ENCODE measurements around the gene CDC42BPA.
A peak's percentile ranks its signal among the peaks of the same experiment; 100 is the strongest.
"Not testable (repeated sequence)": the region's sequence is repeated elsewhere in the genome, so short reads cannot be mapped to it uniquely, and the experiment has no call there.

The CDC42BPA gene

DNA sequence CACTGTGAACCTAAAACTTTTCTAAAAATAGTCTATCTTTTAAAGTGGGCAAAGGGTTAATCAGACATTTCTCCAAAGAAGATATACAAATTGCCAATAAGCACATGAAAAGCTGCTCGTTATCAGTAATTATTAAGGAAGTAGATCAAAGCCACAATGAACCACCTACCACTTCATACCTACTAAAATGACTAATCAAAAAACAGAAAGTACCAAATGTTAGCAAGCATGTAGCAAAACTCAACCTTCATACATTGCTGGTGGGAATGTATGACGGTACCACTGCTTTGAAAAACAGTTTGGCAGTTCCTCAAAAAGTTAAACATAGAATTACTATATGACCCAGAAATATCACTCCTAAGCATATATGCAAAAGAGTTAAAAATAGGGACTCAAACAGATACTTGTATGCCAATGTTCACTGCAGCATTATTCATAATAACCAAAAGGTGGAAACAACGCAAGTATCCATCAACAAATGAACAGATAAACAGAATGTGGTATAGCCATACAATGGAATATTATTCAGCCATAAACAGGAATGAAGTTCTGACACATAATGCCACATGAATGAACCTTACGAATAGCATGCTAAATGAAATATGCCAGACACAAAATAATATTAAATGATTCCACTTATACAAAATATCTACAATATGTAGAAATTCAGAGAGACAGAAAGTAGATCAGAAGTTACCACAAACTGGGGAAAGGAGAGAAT, 21.1 kb downstream of the CDC42BPA start:
- H3K4me3 ChIP-seq: no peak overlapping the region
- H3K36me3 ChIP-seq (ENCODE audit: insufficient read depth, low read length): peaks cover 9% of the 10 kb centered on the region; the same call in 1 of the 2 replicates
- no peaks in the 10 kb centered on the region; the same call in 1 of the 2 replicates for H3K9me3 ChIP-seq (ENCODE audit: low read depth, low read length)
- H3K27ac ChIP-seq: no peak overlapping the region
- TF ChIP-seq EZH2 (IDR thresholded peaks at IDR 0.05): no peak
- no peak for TF ChIP-seq FOXP2 (optimal IDR thresholded peaks at IDR 0.05; ENCODE audit: control extremely low read depth, extremely low read length, insufficient read depth)
- TF ChIP-seq POLR2AphosphoS5 (IDR thresholded peaks at IDR 0.05; ENCODE audit: borderline replicate concordance, low read depth, low read length): no peak
- no peak overlapping the region for H3K9ac ChIP-seq (ENCODE audit: insufficient read length)
- DNase-seq (ENCODE audit: low read depth, low spot score): no peak

DNA sequence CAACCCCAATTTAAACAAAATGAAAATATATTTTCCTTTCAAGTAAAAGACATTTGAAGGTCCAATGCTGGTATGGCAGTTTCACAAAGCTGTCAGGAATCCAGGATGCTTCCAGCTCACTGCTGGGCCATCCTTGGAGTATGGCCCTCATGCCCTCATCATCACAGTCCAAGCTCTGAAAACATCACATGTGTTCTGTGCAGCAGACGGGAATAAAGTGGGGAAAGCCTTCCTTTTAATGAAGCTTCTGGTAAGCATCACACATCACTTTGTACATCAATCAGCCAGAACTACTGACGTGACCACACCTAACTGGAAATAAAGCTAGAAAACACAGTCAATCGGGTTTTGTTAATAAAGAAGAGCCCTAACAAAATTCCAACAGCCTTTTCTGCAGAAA, 22.7 kb downstream of the CDC42BPA start:
- TF ChIP-seq POLR2AphosphoS5 (IDR thresholded peaks at IDR 0.05; ENCODE audit: borderline replicate concordance, low read depth, low read length) (no peak), EZH2 (IDR thresholded peaks at IDR 0.05) (no peak)
- H3K36me3 ChIP-seq (ENCODE audit: insufficient read depth, low read length): peaks cover 9% of the 10 kb centered on the region; the same call in 1 of the 2 replicates
- no peaks in the 10 kb centered on the region; the same call in 1 of the 2 replicates for H3K9me3 ChIP-seq (ENCODE audit: low read depth, low read length)
- no peak overlapping the region for H3K27ac ChIP-seq
- H3K4me3 ChIP-seq: no peak overlapping the region
- no peak overlapping the region for H3K9ac ChIP-seq (ENCODE audit: insufficient read length)
- no peak for DNase-seq (ENCODE audit: low read depth, low spot score)

DNA sequence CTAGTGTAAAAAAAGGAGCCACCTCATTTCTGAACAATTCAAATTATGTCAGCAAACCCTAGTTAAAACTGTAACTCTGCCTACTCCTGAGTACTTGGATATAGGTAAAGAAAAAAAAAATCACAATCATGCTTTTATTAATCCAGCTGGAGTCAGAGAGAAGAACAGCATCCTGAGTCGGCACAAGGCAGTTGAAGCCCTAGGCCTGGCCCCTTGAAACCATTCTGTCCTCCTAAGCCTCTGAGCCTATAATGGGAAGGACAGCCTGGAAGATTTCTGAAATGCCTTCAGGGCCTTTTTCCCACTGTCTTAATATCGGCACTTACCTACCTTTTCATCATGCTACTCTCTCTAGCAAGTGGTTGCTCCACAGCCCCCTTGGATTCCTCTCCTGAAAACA, 32.5 kb downstream of the CDC42BPA start:
- Histone ChIP-seq H3K4me3 (no peak overlapping the region), H3K9me3 (ENCODE audit: low read depth, low read length) (peaks cover 13% of the 10 kb centered on the region; the same call in 1 of the 2 replicates), H3K9ac (ENCODE audit: insufficient read length) (no peak overlapping the region), H3K27ac (no peak overlapping the region), H3K36me3 (ENCODE audit: insufficient read depth, low read length) (peaks cover 11% of the 10 kb centered on the region; the same call in 1 of the 2 replicates)
- TF ChIP-seq POLR2AphosphoS5 (IDR thresholded peaks at IDR 0.05; ENCODE audit: borderline replicate concordance, low read depth, low read length) (no peak), EZH2 (IDR thresholded peaks at IDR 0.05) (no peak)
- DNase-seq (ENCODE audit: low read depth, low spot score): no peak

DNA sequence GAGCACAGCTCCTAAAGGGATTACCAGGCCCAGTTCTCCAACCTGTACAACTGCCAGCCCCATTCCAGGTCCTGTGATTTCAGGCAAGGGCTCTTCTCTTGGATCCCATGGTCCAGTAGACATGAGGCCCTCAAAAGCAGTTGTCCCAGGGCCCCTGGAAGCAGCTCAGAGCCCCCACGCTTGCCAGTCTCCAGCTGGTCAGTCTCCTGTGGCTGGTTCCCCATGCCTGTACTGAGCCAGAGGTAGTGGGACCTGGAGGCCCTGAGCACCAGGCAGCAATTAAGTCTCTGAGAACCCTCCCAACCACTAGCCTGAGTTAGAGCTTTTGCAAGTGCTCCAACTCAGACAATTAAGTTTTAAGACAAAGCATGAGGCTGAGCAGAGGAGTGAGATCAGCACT, 36.9 kb downstream of the CDC42BPA start:
- Histone ChIP-seq H3K4me3 (no peak overlapping the region), H3K36me3 (ENCODE audit: insufficient read depth, low read length) (peaks cover 11% of the 10 kb centered on the region; the same call in 1 of the 2 replicates), H3K9ac (ENCODE audit: insufficient read length) (no peak overlapping the region), H3K9me3 (ENCODE audit: low read depth, low read length) (peaks cover 8% of the 10 kb centered on the region; the same call in 1 of the 2 replicates), H3K27ac (no peak overlapping the region)
- DNase-seq (ENCODE audit: low read depth, low spot score): no peak
- TF ChIP-seq EZH2 (IDR thresholded peaks at IDR 0.05): no peak

DNA sequence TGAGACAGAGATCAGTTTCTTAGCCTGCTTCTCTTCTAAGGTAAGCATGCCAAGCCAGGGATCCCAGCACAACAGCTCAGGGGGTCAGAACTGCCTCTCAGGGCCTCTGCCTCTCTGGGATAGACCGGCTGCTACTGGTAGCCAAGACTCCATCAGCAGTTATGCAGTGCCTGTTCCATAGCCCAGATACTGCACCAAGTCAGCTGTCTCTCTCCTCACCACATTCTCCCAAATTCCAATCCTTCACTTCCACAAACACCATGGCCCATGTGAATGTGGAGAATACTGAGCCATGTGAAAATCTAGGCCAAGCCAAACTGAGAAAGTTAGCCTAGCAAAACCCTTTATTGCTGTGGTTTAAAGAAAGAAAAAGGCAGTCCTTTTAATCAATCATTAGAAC, 37.5 kb downstream of the CDC42BPA start:
- TF ChIP-seq POLR2AphosphoS5 (IDR thresholded peaks at IDR 0.05; ENCODE audit: borderline replicate concordance, low read depth, low read length) (no peak), FOXP2 (optimal IDR thresholded peaks at IDR 0.05; ENCODE audit: control extremely low read depth, extremely low read length, insufficient read depth) (no peak), EZH2 (IDR thresholded peaks at IDR 0.05) (no peak)
- DNase-seq (ENCODE audit: low read depth, low spot score): no peak
- H3K9ac ChIP-seq (ENCODE audit: insufficient read length): no peak overlapping the region
- no peak overlapping the region for H3K27ac ChIP-seq
- no peak overlapping the region for H3K4me3 ChIP-seq
- peaks cover 11% of the 10 kb centered on the region; the same call in 1 of the 2 replicates for H3K36me3 ChIP-seq (ENCODE audit: insufficient read depth, low read length)
- peaks cover 5% of the 10 kb centered on the region; the same call in 1 of the 2 replicates for H3K9me3 ChIP-seq (ENCODE audit: low read depth, low read length)

DNA sequence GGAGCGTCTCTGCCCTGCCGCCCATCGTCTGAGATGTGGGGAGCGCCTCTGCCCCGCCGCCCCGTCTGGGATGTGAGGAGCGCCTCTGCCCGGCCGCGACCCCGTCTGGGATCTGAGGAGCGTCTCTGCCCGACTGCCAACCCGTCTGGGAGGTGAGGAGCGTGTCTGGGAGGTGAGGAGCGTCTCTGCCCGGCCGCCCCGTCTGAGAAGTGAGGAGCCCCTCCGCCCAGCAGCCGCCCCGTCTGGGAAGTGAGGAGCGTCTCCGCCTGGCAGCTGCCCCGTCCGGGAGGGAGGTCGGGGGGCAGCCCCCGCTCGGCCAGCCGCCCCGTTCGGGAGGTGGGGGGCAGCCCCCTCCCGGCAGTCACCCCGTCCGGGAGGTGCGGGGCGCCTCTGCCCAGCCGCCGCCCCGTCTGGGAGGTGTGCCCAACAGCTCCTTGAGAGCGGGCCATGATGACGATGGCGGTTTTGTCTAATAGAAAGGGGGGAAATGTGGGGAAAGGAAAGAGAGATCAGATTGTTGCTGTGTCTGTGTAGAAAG, 42.1 kb downstream of the CDC42BPA start:
- not testable (repeated sequence) for H3K36me3 ChIP-seq (ENCODE audit: insufficient read depth, low read length)

DNA sequence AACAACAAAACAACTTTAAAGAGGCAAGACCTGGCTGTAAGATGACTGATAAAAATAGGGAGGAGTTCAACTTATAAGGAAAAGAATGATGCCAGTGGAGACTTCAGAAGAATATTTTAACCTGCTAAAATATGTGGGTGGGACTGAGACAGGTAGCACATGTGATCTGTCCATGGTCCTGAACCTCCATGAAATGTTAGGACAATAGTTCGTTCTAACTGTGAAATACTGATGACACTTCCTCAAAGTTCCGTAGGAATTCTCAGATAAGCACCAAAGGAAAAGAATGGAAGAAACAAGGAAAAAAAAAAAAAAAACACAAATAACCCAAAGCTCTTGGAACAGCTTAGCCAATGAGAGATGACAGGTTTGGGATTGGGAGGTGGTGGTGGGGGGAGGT, 44.7 kb downstream of the CDC42BPA start:
- Histone ChIP-seq H3K4me3 (no peak overlapping the region), H3K9ac (ENCODE audit: insufficient read length) (no peak overlapping the region), H3K27ac (no peak overlapping the region), H3K9me3 (ENCODE audit: low read depth, low read length) (no peaks in the 10 kb centered on the region), H3K36me3 (ENCODE audit: insufficient read depth, low read length) (no peaks in the 10 kb centered on the region)
- peak; percentile 8 for DNase-seq (ENCODE audit: low read depth, low spot score)
- TF ChIP-seq EZH2 (IDR thresholded peaks at IDR 0.05): no peak
- no peak for TF ChIP-seq POLR2AphosphoS5 (IDR thresholded peaks at IDR 0.05; ENCODE audit: borderline replicate concordance, low read depth, low read length)
- TF ChIP-seq FOXP2 (optimal IDR thresholded peaks at IDR 0.05; ENCODE audit: control extremely low read depth, extremely low read length, insufficient read depth): no peak

More for the DNA sequence above, 42.1 kb downstream of the CDC42BPA start:
- not testable (repeated sequence) for DNase-seq (ENCODE audit: low read depth, low spot score); H3K4me3 ChIP-seq; H3K27ac ChIP-seq; H3K9ac ChIP-seq (ENCODE audit: insufficient read length); H3K9me3 ChIP-seq (ENCODE audit: low read depth, low read length)

DNA sequence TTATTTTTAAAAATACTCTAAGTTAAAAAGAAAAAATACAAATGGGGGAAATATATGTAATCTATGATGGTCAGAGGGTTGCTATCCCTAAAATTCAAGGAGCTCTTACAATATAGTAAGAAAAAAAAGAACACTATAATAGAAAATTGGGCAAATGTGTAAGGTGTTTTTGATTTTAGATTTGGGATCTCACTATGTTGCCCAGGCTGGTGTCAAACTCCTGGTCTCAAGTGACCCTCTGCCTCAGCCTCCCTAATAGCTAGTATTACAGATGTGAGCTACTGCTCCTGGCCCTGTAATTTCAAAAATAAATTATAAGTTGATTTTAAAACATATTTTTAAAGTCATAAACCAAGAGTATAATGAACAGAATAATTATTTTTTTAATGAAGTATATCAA, 45.9 kb downstream of the CDC42BPA start:
- Histone ChIP-seq H3K9ac (ENCODE audit: insufficient read length) (no peak overlapping the region), H3K9me3 (ENCODE audit: low read depth, low read length) (no peaks in the 10 kb centered on the region), H3K27ac (no peak overlapping the region), H3K4me3 (no peak overlapping the region), H3K36me3 (ENCODE audit: insufficient read depth, low read length) (no peaks in the 10 kb centered on the region)
- DNase-seq (ENCODE audit: low read depth, low spot score): no peak
- TF ChIP-seq FOXP2 (optimal IDR thresholded peaks at IDR 0.05; ENCODE audit: control extremely low read depth, extremely low read length, insufficient read depth) (no peak), POLR2AphosphoS5 (IDR thresholded peaks at IDR 0.05; ENCODE audit: borderline replicate concordance, low read depth, low read length) (no peak), EZH2 (IDR thresholded peaks at IDR 0.05) (no peak)

DNA sequence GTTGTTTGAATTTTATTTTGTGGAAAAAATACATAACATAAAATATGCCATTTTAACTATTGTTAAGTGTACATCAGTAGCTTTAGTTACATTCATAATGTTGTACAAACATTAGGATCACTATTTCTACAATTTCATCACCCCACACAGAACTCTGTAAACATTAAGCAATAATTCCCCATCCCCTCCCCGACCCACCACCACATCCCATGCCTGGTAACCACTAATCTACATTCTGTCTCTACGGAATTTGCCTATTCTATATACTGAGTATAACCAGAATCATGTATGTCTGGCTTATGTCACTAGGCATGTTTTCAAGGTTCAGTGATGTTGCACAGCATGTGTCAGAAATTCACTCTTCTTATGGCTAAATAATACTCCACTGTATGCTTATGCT, 47.7 kb downstream of the CDC42BPA start:
- Histone ChIP-seq H3K9me3 (ENCODE audit: low read depth, low read length) (no peaks in the 10 kb centered on the region), H3K36me3 (ENCODE audit: insufficient read depth, low read length) (no peaks in the 10 kb centered on the region), H3K9ac (ENCODE audit: insufficient read length) (no peak overlapping the region), H3K4me3 (no peak overlapping the region), H3K27ac (no peak overlapping the region)
- DNase-seq (ENCODE audit: low read depth, low spot score): no peak
- TF ChIP-seq FOXP2 (optimal IDR thresholded peaks at IDR 0.05; ENCODE audit: control extremely low read depth, extremely low read length, insufficient read depth) (no peak), EZH2 (IDR thresholded peaks at IDR 0.05) (no peak), POLR2AphosphoS5 (IDR thresholded peaks at IDR 0.05; ENCODE audit: borderline replicate concordance, low read depth, low read length) (no peak)

Data from SK-N-MC (cell line).